SK-N-SH treated with all-trans-retinoic acid at 6 μM for 48 hours (cell line): ENCODE results near the gene GPR32.

ENCODE experiments used
- ATAC-seq: fragments of 200-7000 bp; cut with Tn5 transposase; 3 replicates; pipeline ENCODE4 v1.9.1; 2020; ENCODE audit warnings: mild to moderate bottlenecking, moderate library complexity
- ARNTL ChIP-seq: fragments of 450-650 bp; formaldehyde crosslinking; IDR thresholded peaks from 2 replicates; pipeline ENCODE4 v1.5.0; 2020; ENCODE audit warnings: low read depth, mild to moderate bottlenecking, moderate library complexity, borderline replicate concordance
- CSDC2 ChIP-seq: fragments of 250-450 bp; sonication (Bioruptor Pico); IDR thresholded peaks from 2 replicates; pipeline ENCODE4 v1.5.0; 2020; ENCODE audit warnings: mild to moderate bottlenecking, moderate library complexity
- ESRRG ChIP-seq: fragments of 250-450 bp; sonication (Bioruptor Pico); IDR thresholded peaks from 2 replicates; pipeline ENCODE4 v1.6.1; 2021; ENCODE audit warnings: mild to moderate bottlenecking
- GLIS3 ChIP-seq: fragments of 250-450 bp; sonication (Bioruptor Pico); IDR thresholded peaks from 2 replicates; pipeline ENCODE4 v1.5.0; 2020; ENCODE audit warnings: mild to moderate bottlenecking, moderate library complexity
- ISL1 ChIP-seq: fragments of 250-450 bp; sonication (Bioruptor Pico); IDR thresholded peaks from 2 replicates; pipeline ENCODE4 v2.1.2; 2022; ENCODE audit warnings: mild to moderate bottlenecking, moderate library complexity
- OSR1 ChIP-seq: fragments of 250-450 bp; sonication (Bioruptor Pico); IDR thresholded peaks from 2 replicates; pipeline ENCODE4 v1.8.0; 2022; ENCODE audit warnings: moderate library complexity, mild to moderate bottlenecking, inconsistent platforms
- PATZ1 ChIP-seq: fragments of 250-450 bp; sonication (Bioruptor Pico); IDR thresholded peaks from 2 replicates; pipeline ENCODE4 v1.8.0; 2020; ENCODE audit warnings: mild to moderate bottlenecking, moderate library complexity, borderline replicate concordance
- POU6F1 ChIP-seq: fragments of 250-450 bp; sonication (Bioruptor Pico); IDR thresholded peaks from 2 replicates; pipeline ENCODE4 v1.8.0; 2021; ENCODE audit warnings: low read depth, mild to moderate bottlenecking, moderate library complexity, borderline replicate concordance
- PPARA ChIP-seq: fragments of 250-450 bp; sonication (Bioruptor Pico); IDR thresholded peaks from 2 replicates; pipeline ENCODE4 v1.5.0; 2020; ENCODE audit warnings: mild to moderate bottlenecking, borderline replicate concordance
- RARB ChIP-seq: fragments of 250-450 bp; sonication (Bioruptor Pico); IDR thresholded peaks from 2 replicates; pipeline ENCODE4 v1.8.0; 2021; ENCODE audit warnings: mild to moderate bottlenecking, moderate library complexity
- SNAI2 ChIP-seq: fragments of 250-450 bp; sonication (Bioruptor Pico); IDR thresholded peaks from 2 replicates; pipeline ENCODE4 v1.5.0; 2020; ENCODE audit warnings: mild to moderate bottlenecking, moderate library complexity
- TOX ChIP-seq: fragments of 250-450 bp; sonication (Bioruptor Pico); IDR thresholded peaks from 2 replicates; pipeline ENCODE4 v1.8.0; 2021; ENCODE audit warnings: mild to moderate bottlenecking, moderate library complexity, borderline replicate concordance
- ZC3H10 ChIP-seq: fragments of 250-450 bp; sonication (Bioruptor Pico); IDR thresholded peaks from 2 replicates; pipeline ENCODE4 v1.5.1; 2021; ENCODE audit warnings: mild to moderate bottlenecking, moderate library complexity
- ZFP3 ChIP-seq: fragments of 250-450 bp; sonication (Bioruptor Pico); IDR thresholded peaks from 2 replicates; pipeline ENCODE4 v1.5.0; 2020; ENCODE audit warnings: mild to moderate bottlenecking, moderate library complexity
- ZNF565 ChIP-seq: fragments of 450-650 bp; formaldehyde crosslinking; conservative IDR thresholded peaks from 2 replicates; pipeline ENCODE4 v1.5.0; 2020; ENCODE audit warnings: low read depth, mild to moderate bottlenecking, moderate library complexity
- ZNF70 ChIP-seq: fragments of 450-650 bp; formaldehyde crosslinking; IDR thresholded peaks from 2 replicates; pipeline ENCODE4 v1.5.0; 2020; ENCODE audit warnings: mild to moderate bottlenecking, moderate library complexity
- ZNF8 ChIP-seq: fragments of 450-650 bp; formaldehyde crosslinking; IDR thresholded peaks from 2 replicates; pipeline ENCODE4 v1.5.0; 2020; ENCODE audit warnings: mild to moderate bottlenecking, moderate library complexity
- TF ChIP-seq, protein P1 (sequence below): fragments of 250-450 bp; sonication (Bioruptor Pico); IDR thresholded peaks from 2 replicates; pipeline ENCODE4 v1.5.1; 2021; ENCODE audit warnings: mild to moderate bottlenecking, moderate library complexity
- TF ChIP-seq, protein P2 (sequence below): fragments of 250-450 bp; sonication (Bioruptor Pico); IDR thresholded peaks from 2 replicates; pipeline ENCODE4 v1.5.0; 2020; ENCODE audit warnings: mild to moderate bottlenecking, moderate library complexity

Gene GPR32

GRCh38 chr19:50790922-50791467, 20.7 kb downstream of the GPR32 start (continued):
- TF ChIP-seq, protein P1, sequence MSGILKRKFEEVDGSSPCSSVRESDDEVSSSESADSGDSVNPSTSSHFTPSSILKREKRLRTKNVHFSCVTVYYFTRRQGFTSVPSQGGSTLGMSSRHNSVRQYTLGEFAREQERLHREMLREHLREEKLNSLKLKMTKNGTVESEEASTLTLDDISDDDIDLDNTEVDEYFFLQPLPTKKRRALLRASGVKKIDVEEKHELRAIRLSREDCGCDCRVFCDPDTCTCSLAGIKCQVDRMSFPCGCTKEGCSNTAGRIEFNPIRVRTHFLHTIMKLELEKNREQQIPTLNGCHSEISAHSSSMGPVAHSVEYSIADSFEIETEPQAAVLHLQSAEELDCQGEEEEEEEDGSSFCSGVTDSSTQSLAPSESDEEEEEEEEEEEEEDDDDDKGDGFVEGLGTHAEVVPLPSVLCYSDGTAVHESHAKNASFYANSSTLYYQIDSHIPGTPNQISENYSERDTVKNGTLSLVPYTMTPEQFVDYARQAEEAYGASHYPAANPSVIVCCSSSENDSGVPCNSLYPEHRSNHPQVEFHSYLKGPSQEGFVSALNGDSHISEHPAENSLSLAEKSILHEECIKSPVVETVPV (CRISPR knock-in tag) = no peak
- no peak for TF ChIP-seq ZNF70
- TF ChIP-seq ARNTL (CRISPR knock-in tag) = no peak
- no peak for TF ChIP-seq ZNF8
- TF ChIP-seq GLIS3 = no peak
- no peak for TF ChIP-seq OSR1 (CRISPR knock-in tag)
- TF ChIP-seq, all 23 proteins: peak for 0

GRCh38 chr19:50791594-50792271, 21.5 kb downstream of the GPR32 start:
- ATAC-seq = peak; percentile 9
- TF ChIP-seq, protein P1 (CRISPR knock-in tag) = no peak
- TF ChIP-seq PATZ1 (no peak), ZC3H10 (CRISPR knock-in tag) (no peak), ZNF8 (no peak), SNAI2 (CRISPR knock-in tag) (no peak), PPARA (CRISPR knock-in tag) (no peak)

GRCh38 chr19:50792272-50793250, 22.3 kb downstream of the GPR32 start:
- TF ChIP-seq, protein P2, sequence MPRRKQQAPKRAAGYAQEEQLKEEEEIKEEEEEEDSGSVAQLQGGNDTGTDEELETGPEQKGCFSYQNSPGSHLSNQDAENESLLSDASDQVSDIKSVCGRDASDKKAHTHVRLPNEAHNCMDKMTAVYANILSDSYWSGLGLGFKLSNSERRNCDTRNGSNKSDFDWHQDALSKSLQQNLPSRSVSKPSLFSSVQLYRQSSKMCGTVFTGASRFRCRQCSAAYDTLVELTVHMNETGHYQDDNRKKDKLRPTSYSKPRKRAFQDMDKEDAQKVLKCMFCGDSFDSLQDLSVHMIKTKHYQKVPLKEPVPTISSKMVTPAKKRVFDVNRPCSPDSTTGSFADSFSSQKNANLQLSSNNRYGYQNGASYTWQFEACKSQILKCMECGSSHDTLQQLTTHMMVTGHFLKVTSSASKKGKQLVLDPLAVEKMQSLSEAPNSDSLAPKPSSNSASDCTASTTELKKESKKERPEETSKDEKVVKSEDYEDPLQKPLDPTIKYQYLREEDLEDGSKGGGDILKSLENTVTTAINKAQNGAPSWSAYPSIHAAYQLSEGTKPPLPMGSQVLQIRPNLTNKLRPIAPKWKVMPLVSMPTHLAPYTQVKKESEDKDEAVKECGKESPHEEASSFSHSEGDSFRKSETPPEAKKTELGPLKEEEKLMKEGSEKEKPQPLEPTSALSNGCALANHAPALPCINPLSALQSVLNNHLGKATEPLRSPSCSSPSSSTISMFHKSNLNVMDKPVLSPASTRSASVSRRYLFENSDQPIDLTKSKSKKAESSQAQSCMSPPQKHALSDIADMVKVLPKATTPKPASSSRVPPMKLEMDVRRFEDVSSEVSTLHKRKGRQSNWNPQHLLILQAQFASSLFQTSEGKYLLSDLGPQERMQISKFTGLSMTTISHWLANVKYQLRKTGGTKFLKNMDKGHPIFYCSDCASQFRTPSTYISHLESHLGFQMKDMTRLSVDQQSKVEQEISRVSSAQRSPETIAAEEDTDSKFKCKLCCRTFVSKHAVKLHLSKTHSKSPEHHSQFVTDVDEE (CRISPR knock-in tag) = no peak
- TF ChIP-seq ESRRG (CRISPR knock-in tag) = no peak
- ATAC-seq = no peak; the same call in 2 of the 3 replicates

DNA sequence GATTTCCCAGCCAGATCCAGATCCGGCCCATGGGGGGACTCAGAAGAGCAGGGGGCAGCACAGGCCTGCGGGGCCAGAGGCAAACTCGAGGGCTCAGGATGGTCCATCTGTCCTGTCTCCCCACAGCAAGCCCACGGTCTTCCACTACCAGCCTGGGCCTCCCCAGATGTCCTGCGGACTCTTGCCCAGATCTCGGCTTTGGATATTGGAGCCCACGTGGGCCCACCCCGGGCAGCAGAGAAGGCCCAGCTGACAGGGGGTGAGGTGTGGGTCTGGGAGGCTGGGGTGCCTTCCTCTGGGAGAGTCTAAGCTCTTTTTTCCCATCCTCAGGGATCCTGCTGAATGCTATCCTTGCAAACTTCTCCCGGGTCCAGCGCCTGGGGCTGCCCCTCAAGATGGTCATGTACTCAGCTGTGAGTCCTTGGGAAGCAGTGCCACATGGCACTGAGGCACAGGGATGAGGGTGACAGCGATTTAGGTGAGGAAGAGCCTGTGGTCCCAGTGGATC, 23.3 kb downstream of the GPR32 start:
- peak; percentile 2 for ATAC-seq
- TF ChIP-seq ZNF8 (no peak), CSDC2 (no peak), POU6F1 (CRISPR knock-in tag) (no peak), TOX (CRISPR knock-in tag) (no peak), OSR1 (CRISPR knock-in tag) (no peak), PATZ1 (no peak), ISL1 (no peak), RARB (CRISPR knock-in tag) (no peak), PPARA (CRISPR knock-in tag) (no peak), ARNTL (CRISPR knock-in tag) (no peak), GLIS3 (no peak), ZFP3 (CRISPR knock-in tag) (no peak), ZNF565 (no peak), ZNF70 (no peak), SNAI2 (CRISPR knock-in tag) (no peak)
- TF ChIP-seq, protein P1 (CRISPR knock-in tag) = no peak
